Stomach (tissue), 9 donors: ENCODE results near the gene WWOX. TPM values are rescaled to one million over a fixed set of nuclear protein-coding genes. Genes with fewer than 3 reads are reported as not detected.

Experiments used
- DNase-seq, 2 donors: peaks; one replicate each; pipeline versions ENCODE4 v3.0.0 to v3.0.0-alpha.2; 2013 to 2019
- H3K27ac ChIP-seq, 5 donors: fragments of 200-600 bp in 4 of 5; sonication (generic) in 4 of 5; one replicate each; pipeline ENCODE4 v1.5.1; 2013 to 2019; ENCODE audit warnings: mild to moderate bottlenecking in 1 of 5, moderate library complexity in 1 of 5
- H3K27me3 ChIP-seq, 3 donors: fragments of 200-600 bp; sonication (generic); one replicate each; pipeline ENCODE4 v1.5.1; 2017 to 2019; ENCODE audit warnings: mixed run types in 1 of 3
- H3K36me3 ChIP-seq, 4 donors: fragments of 200-600 bp; sonication (generic); 1 replicate in 3 of 4; 2 replicates in 1 of 4; pipeline ENCODE4 v1.5.1; 2016 to 2019
- H3K4me1 ChIP-seq, 4 donors: fragments of 200-600 bp; sonication (generic); one replicate each; pipeline ENCODE4 v1.5.1; 2016 to 2019
- H3K4me3 ChIP-seq, 4 donors: fragments of 200-600 bp; sonication (generic) in 3 of 4; one replicate each; pipeline ENCODE4 v1.5.1; 2016 to 2019; ENCODE audit warnings: mild to moderate bottlenecking in 1 of 4
- H3K9me3 ChIP-seq, 4 donors: fragments of 200-600 bp; sonication (generic); one replicate each; pipeline ENCODE4 v1.5.1; 2016 to 2019
- CTCF ChIP-seq, 7 experiments: fragments of 450-650 bp in 4 of 7; fragments of 200-600 bp in 3 of 7; sonication (generic) in 3 of 7; IDR thresholded peaks; one replicate each; pipeline ENCODE4 v1.5.1; 2016 to 2019; ENCODE audit warnings: antibody characterized with exemption in 7 of 7, control low read depth in 2 of 7, mild to moderate bottlenecking in 1 of 7
- EP300 ChIP-seq: sonication (generic); formaldehyde crosslinking; IDR thresholded peaks from one replicate; pipeline ENCODE4 v1.6.1; 2017; ENCODE audit warnings: antibody characterized with exemption
- POLR2A ChIP-seq, 4 donors: fragments of 450-650 bp; IDR thresholded peaks; one replicate each; pipeline ENCODE4 v1.6.1; 2016; ENCODE audit warnings: antibody characterized with exemption in 4 of 4, control low read depth in 2 of 4, mild to moderate bottlenecking in 1 of 4, moderate library complexity in 1 of 4
- POLR2AphosphoS5 ChIP-seq, 3 donors: sonication (generic); formaldehyde crosslinking; IDR thresholded peaks; one replicate each; pipeline ENCODE4 v1.6.1; 2016; ENCODE audit warnings: antibody characterized with exemption in 3 of 3
- WGBS, 5 donors: extraction: QIAGEN DNeasy Blood & Tissue Kit in 3 of 5; methylation state at CpG; one replicate each; pipeline versions ENCODE4 v1.1.5 to v1.1.7; 2013 to 2018; 5-methylcytosine and 5-hydroxymethylcytosine counted together
- intact Hi-C: fragments of 100-400 bp; cut with DNase I; formaldehyde crosslinking; loops from one replicate; pipeline ENCODE4 v1.15.1; 2023; ENCODE audit warnings: low total_unique reads
- polyA plus RNA-seq, 3 donors: library from polyadenylated mRNA; stranded (reverse); fragments of 200-250 nt; gene quantifications; one replicate each; pipeline ENCODE4 v1.2.3, GENCODE V29; 2013
- total RNA-seq, 5 donors: library from RNA; depleted of rRNA; stranded (reverse); fragments of >200 nt; gene quantifications; one replicate each; pipeline versions ENCODE4 v1.1.0 to v1.2.3, GENCODE V29; 2014 to 2016
- donor health status: healthy with polysubstance abuse.
- donor health status: Bipolar disorder and iron deficiency.
- donor health status: healthy.

WWOX gene
- total and polyA plus RNA-seq, 8 donors: 7.7 to 129 (median 48.7) TPM

- Histone ChIP-seq H3K27me3 (no peaks in the 10 kb centered on the region), H3K36me3 (no peaks in the 10 kb centered on the region), H3K4me3 (no peak overlapping the region), H3K9me3 (no peaks in the 10 kb centered on the region), H3K27ac (no peak overlapping the region), H3K4me1 (peaks cover 0 to under 1% (median 0%) of the 10 kb centered on the region in 4 donors)
- WGBS, 5 donors: 80 to 86% (median 82%) methylated on average over 10 of the region's 10 CpGs
- DNase-seq: no peak
- TF ChIP-seq POLR2AphosphoS5 (IDR thresholded peaks at IDR 0.05) (no peak), CTCF (IDR thresholded peaks at IDR 0.05) (no peak), POLR2A (IDR thresholded peaks at IDR 0.05) (no peak), EP300 (no peak)
- intact Hi-C loops: no loop called here
Observed at GRCh38 chr16:78147911-78148401, 48.5 kb downstream of the WWOX start.

- H3K27me3 ChIP-seq: no peaks in the 10 kb centered on the region
- WGBS, 5 donors: 83 to 90% (median 87%) methylated on average over 6 of the region's 6 CpGs
- no peak overlapping the region for H3K27ac ChIP-seq
- no peaks in the 10 kb centered on the region for H3K4me1 ChIP-seq
- TF ChIP-seq EP300: no peak
- no peak for TF ChIP-seq POLR2AphosphoS5 (IDR thresholded peaks at IDR 0.05)
- TF ChIP-seq CTCF (IDR thresholded peaks at IDR 0.05): no peak
- intact Hi-C loops: no loop called here
- H3K9me3 ChIP-seq: no peaks in the 10 kb centered on the region
- no peak for DNase-seq
- H3K4me3 ChIP-seq: no peak overlapping the region
- H3K36me3 ChIP-seq: no peaks in the 10 kb centered on the region
Observed at GRCh38 chr16:78150233-78150632, 50.8 kb downstream of the WWOX start.

GRCh38 chr16:78154729-78155461 is 55.4 kb downstream of the WWOX start:
- WGBS, 5 donors: 60 to 74% (median 71%) methylated on average over 5 of the region's 5 CpGs
- Histone ChIP-seq H3K27ac (no peak overlapping the region), H3K4me3 (no peak overlapping the region), H3K27me3 (no peaks in the 10 kb centered on the region), H3K9me3 (no peaks in the 10 kb centered on the region), H3K36me3 (no peaks in the 10 kb centered on the region), H3K4me1 (no peaks in the 10 kb centered on the region)
- TF ChIP-seq POLR2A (IDR thresholded peaks at IDR 0.05) (no peak), CTCF (IDR thresholded peaks at IDR 0.05) (no peak), POLR2AphosphoS5 (IDR thresholded peaks at IDR 0.05) (no peak), EP300 (no peak)
- no peak for DNase-seq
- intact Hi-C loops: no loop called here

- Histone ChIP-seq H3K27me3 (no peaks in the 10 kb centered on the region), H3K36me3 (no peaks in the 10 kb centered on the region), H3K9me3 (no peaks in the 10 kb centered on the region), H3K4me3 (no peak overlapping the region), H3K27ac (no peak overlapping the region), H3K4me1 (no peaks in the 10 kb centered on the region)
- WGBS, 5 donors: 57 to 70% (median 65%) methylated on average over 7 of the region's 7 CpGs
- TF ChIP-seq EP300 (no peak), CTCF (IDR thresholded peaks at IDR 0.05) (no peak), POLR2A (IDR thresholded peaks at IDR 0.05) (no peak), POLR2AphosphoS5 (IDR thresholded peaks at IDR 0.05) (no peak)
- DNase-seq: no peak
- intact Hi-C loops: no loop called here
Observed at GRCh38 chr16:78155791-78156345, 56.4 kb downstream of the WWOX start.
